ENCODE measurements around the gene HACL1.

Gene HACL1

DNA sequence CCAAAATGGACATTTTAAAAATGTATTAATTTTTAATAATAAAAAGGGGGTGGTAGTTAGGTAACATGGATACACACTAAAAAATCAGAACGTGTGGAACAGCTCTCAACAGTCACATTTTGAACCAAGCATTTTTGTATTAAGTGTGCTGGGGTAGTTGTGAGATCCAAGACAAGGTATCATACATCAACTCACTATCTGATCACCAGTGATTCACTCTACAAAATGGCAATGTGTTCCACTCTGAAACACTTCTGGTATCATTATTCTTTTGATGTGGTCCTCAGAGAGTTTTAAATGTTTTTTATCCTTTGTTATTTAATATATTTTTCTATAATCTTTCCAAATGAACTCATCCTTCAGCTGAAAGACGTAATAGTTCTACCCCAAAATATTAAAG lies 5.4 kb downstream of the HACL1 start:
- WGBS (ENCODE audit: extremely low coverage, insufficient coverage, insufficient read length), result no CpG with 5 or more reads among the region's 2 CpGs
- no peak overlapping the region for H3K4me3 ChIP-seq (ENCODE audit: low read depth, low read length)
- no peak overlapping the region for H3K18ac ChIP-seq (ENCODE audit: low read length)
- H2BK12ac ChIP-seq (ENCODE audit: low read length), result no peak overlapping the region
- no peak overlapping the region for H3K4ac ChIP-seq (ENCODE audit: low read depth, low read length)
- no peak overlapping the region for H2BK5ac ChIP-seq (ENCODE audit: low read depth, low read length, poor library complexity)
- H3K4me1 ChIP-seq (ENCODE audit: control insufficient read depth in 1 of 2, insufficient read depth in 2 of 2, low read length in 2 of 2), result peaks cover 0 to 3% of the 10 kb centered on the region in 2 experiments
- no peak overlapping the region for H3K14ac ChIP-seq (ENCODE audit: low read length)
- H3K79me2 ChIP-seq (ENCODE audit: control insufficient read depth, insufficient read depth, low read length, poor library complexity), result no peaks in the 10 kb centered on the region
- H2BK120ac ChIP-seq (ENCODE audit: insufficient read depth, low read length, poor library complexity), result no peak overlapping the region
- H3K36me3 ChIP-seq (ENCODE audit: control insufficient read depth in 1 of 2, insufficient read depth in 2 of 2, low read length in 2 of 2), result peaks cover 3 to 5% of the 10 kb centered on the region in 2 experiments
- no peak overlapping the region for H4K8ac ChIP-seq (ENCODE audit: low read depth, low read length)
- no peak overlapping the region for H3K27ac ChIP-seq (ENCODE audit: low read depth, low read length)
- no peak overlapping the region for H2AK5ac ChIP-seq (ENCODE audit: low read length)
- H3K27me3 ChIP-seq (ENCODE audit: insufficient read depth, low read length), result no peaks in the 10 kb centered on the region
- no peak overlapping the region for H3K9ac ChIP-seq (ENCODE audit: low read length)
- H3K79me1 ChIP-seq (ENCODE audit: low read length), result no peaks in the 10 kb centered on the region
- H3K9me3 ChIP-seq (ENCODE audit: insufficient read depth, low read depth, low read length), result no peaks in the 10 kb centered on the region
- no peak for DNase-seq
- no peak overlapping the region for H3K23ac ChIP-seq (ENCODE audit: low read length)
- no peak overlapping the region for H4K91ac ChIP-seq (ENCODE audit: low read depth, low read length)
- H3K4me2 ChIP-seq (ENCODE audit: low read length), result no peak overlapping the region
- H2AFZ ChIP-seq (ENCODE audit: insufficient read depth, low read length, poor library complexity), result no peak overlapping the region
- H4K12ac ChIP-seq (ENCODE audit: low read depth, low read length), result no peak overlapping the region

DNA sequence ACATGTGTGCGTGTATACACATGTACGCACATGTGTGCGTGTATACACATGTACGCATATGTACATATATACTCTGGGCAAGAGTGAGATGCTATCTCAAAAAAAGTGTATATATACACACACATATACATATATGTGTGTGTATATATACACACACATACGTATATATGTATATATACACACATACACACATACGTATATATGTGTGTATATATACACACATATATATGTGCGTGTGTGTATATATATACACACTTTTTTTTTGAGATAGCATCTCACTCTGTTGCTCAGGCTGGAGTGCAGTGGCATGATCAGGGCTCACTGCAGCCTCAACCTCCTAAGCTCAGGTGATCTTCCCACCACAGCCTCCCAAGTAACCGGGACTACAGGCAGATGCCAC lies 8.4 kb downstream of the HACL1 start:
- Histone ChIP-seq H2BK120ac (ENCODE audit: insufficient read depth, low read length, poor library complexity) (no peak overlapping the region), H4K8ac (ENCODE audit: low read depth, low read length) (no peak overlapping the region), H3K4ac (ENCODE audit: low read depth, low read length) (no peak overlapping the region), H3K27me3 (ENCODE audit: insufficient read depth, low read length) (no peaks in the 10 kb centered on the region), H2AK5ac (ENCODE audit: low read length) (no peak overlapping the region), H3K36me3 (ENCODE audit: control insufficient read depth in 1 of 2, insufficient read depth in 2 of 2, low read length in 2 of 2) (peaks cover 7 to 10% of the 10 kb centered on the region in 2 experiments), H2BK12ac (ENCODE audit: low read length) (no peak overlapping the region), H4K91ac (ENCODE audit: low read depth, low read length) (no peak overlapping the region), H3K18ac (ENCODE audit: low read length) (no peak overlapping the region), H3K79me1 (ENCODE audit: low read length) (no peaks in the 10 kb centered on the region), H2BK5ac (ENCODE audit: low read depth, low read length, poor library complexity) (no peak overlapping the region), H3K4me1 (ENCODE audit: control insufficient read depth in 1 of 2, insufficient read depth in 2 of 2, low read length in 2 of 2) (no peaks in the 10 kb centered on the region), H3K9ac (ENCODE audit: low read length) (no peak overlapping the region), H3K23ac (ENCODE audit: low read length) (no peak overlapping the region), H3K27ac (ENCODE audit: low read depth, low read length) (no peak overlapping the region), H3K4me3 (ENCODE audit: low read depth, low read length) (no peak overlapping the region), H3K14ac (ENCODE audit: low read length) (no peak overlapping the region), H3K9me3 (ENCODE audit: insufficient read depth, low read depth, low read length) (no peaks in the 10 kb centered on the region), H4K12ac (ENCODE audit: low read depth, low read length) (no peak overlapping the region), H3K4me2 (ENCODE audit: low read length) (no peak overlapping the region), H3K79me2 (ENCODE audit: control insufficient read depth, insufficient read depth, low read length, poor library complexity) (no peaks in the 10 kb centered on the region), H2AFZ (ENCODE audit: insufficient read depth, low read length, poor library complexity) (no peak overlapping the region)
- WGBS (ENCODE audit: extremely low coverage, insufficient coverage, insufficient read length), result no CpG with 5 or more reads among the region's 8 CpGs
- DNase-seq, result no peak

DNA sequence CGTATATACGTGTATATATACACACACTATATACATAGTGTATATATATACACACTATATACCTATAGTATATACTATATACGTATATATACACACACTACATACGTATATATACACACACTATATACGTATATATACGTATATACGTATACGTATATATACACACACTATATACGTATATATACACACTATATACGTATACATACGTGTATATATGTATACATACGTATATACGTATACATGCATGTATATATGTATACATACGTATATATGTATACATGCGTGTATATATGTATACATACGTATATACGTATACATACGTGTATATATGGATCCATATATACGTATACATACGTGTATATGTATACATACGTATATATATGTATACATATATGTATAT lies 9.4 kb downstream of the HACL1 start:
- no CpG with 5 or more reads among the region's 21 CpGs for WGBS (ENCODE audit: extremely low coverage, insufficient coverage, insufficient read length)
- no peak for DNase-seq
- H3K79me2 ChIP-seq (ENCODE audit: control insufficient read depth, insufficient read depth, low read length, poor library complexity), result no peaks in the 10 kb centered on the region

DNA sequence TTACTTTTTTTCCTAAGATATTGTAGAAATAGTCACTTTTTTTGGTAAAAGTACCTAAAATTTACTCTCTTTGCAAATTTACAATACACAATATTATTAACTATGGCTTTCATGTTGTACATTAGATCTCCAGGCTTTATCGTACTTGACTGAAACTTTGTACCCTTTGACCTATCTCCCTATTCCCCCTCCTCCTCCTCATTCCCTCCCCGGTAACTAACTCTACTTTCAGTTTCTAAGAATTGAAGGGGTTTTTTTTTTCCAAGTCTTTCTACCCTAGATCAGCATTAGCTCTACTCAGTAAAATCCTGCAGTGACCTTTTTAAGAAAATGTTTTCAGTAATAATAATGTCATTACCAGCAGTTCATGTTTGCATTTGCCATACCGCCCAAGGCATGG lies 10.1 kb downstream of the HACL1 start:
- Histone ChIP-seq H3K79me1 (ENCODE audit: low read length) (no peaks in the 10 kb centered on the region), H3K9ac (ENCODE audit: low read length) (no peak overlapping the region)

More for the DNA sequence above, 9.4 kb downstream of the HACL1 start:
- H3K4ac ChIP-seq (ENCODE audit: low read depth, low read length), result no peak overlapping the region
- H3K27ac ChIP-seq (ENCODE audit: low read depth, low read length), result no peak overlapping the region
- peaks cover 7 to 12% of the 10 kb centered on the region in 2 experiments for H3K36me3 ChIP-seq (ENCODE audit: control insufficient read depth in 1 of 2, insufficient read depth in 2 of 2, low read length in 2 of 2)
- H3K23ac ChIP-seq (ENCODE audit: low read length), result no peak overlapping the region
- no peak overlapping the region for H2BK5ac ChIP-seq (ENCODE audit: low read depth, low read length, poor library complexity)
- no peak overlapping the region for H2BK12ac ChIP-seq (ENCODE audit: low read length)
- H3K14ac ChIP-seq (ENCODE audit: low read length), result no peak overlapping the region
- no peak overlapping the region for H2AFZ ChIP-seq (ENCODE audit: insufficient read depth, low read length, poor library complexity)
- no peak overlapping the region for H3K4me3 ChIP-seq (ENCODE audit: low read depth, low read length)
- no peak overlapping the region for H4K91ac ChIP-seq (ENCODE audit: low read depth, low read length)
- H3K18ac ChIP-seq (ENCODE audit: low read length), result no peak overlapping the region
- H4K12ac ChIP-seq (ENCODE audit: low read depth, low read length), result no peak overlapping the region
- H2BK120ac ChIP-seq (ENCODE audit: insufficient read depth, low read length, poor library complexity), result no peak overlapping the region
- no peak overlapping the region for H3K4me2 ChIP-seq (ENCODE audit: low read length)
- no peaks in the 10 kb centered on the region for H3K4me1 ChIP-seq (ENCODE audit: control insufficient read depth in 1 of 2, insufficient read depth in 2 of 2, low read length in 2 of 2)
- H3K27me3 ChIP-seq (ENCODE audit: insufficient read depth, low read length), result no peaks in the 10 kb centered on the region
- H3K9ac ChIP-seq (ENCODE audit: low read length), result no peak overlapping the region
- no peak overlapping the region for H2AK5ac ChIP-seq (ENCODE audit: low read length)
- H3K9me3 ChIP-seq (ENCODE audit: insufficient read depth, low read depth, low read length), result no peaks in the 10 kb centered on the region
- no peak overlapping the region for H4K8ac ChIP-seq (ENCODE audit: low read depth, low read length)
- no peaks in the 10 kb centered on the region for H3K79me1 ChIP-seq (ENCODE audit: low read length)

More for the DNA sequence above, 10.1 kb downstream of the HACL1 start:
- Histone ChIP-seq H3K4me2 (ENCODE audit: low read length) (no peak overlapping the region), H4K12ac (ENCODE audit: low read depth, low read length) (no peak overlapping the region), H2AFZ (ENCODE audit: insufficient read depth, low read length, poor library complexity) (no peak overlapping the region), H3K27me3 (ENCODE audit: insufficient read depth, low read length) (no peaks in the 10 kb centered on the region), H3K4ac (ENCODE audit: low read depth, low read length) (no peak overlapping the region), H3K23ac (ENCODE audit: low read length) (no peak overlapping the region), H4K8ac (ENCODE audit: low read depth, low read length) (no peak overlapping the region), H2BK5ac (ENCODE audit: low read depth, low read length, poor library complexity) (no peak overlapping the region), H3K36me3 (ENCODE audit: control insufficient read depth in 1 of 2, insufficient read depth in 2 of 2, low read length in 2 of 2) (peaks cover 7 to 12% of the 10 kb centered on the region in 2 experiments), H2BK12ac (ENCODE audit: low read length) (no peak overlapping the region), H2AK5ac (ENCODE audit: low read length) (no peak overlapping the region), H3K14ac (ENCODE audit: low read length) (no peak overlapping the region), H3K4me1 (ENCODE audit: control insufficient read depth in 1 of 2, insufficient read depth in 2 of 2, low read length in 2 of 2) (no peaks in the 10 kb centered on the region), H3K79me2 (ENCODE audit: control insufficient read depth, insufficient read depth, low read length, poor library complexity) (no peaks in the 10 kb centered on the region), H3K9me3 (ENCODE audit: insufficient read depth, low read depth, low read length) (no peaks in the 10 kb centered on the region), H4K91ac (ENCODE audit: low read depth, low read length) (no peak overlapping the region), H3K18ac (ENCODE audit: low read length) (no peak overlapping the region), H2BK120ac (ENCODE audit: insufficient read depth, low read length, poor library complexity) (no peak overlapping the region), H3K27ac (ENCODE audit: low read depth, low read length) (no peak overlapping the region), H3K4me3 (ENCODE audit: low read depth, low read length) (no peak overlapping the region)
- no peak for DNase-seq
- WGBS (ENCODE audit: extremely low coverage, insufficient coverage, insufficient read length), result no CpG with 5 or more reads among the region's 3 CpGs

All from trophoblast cell (in vitro differentiated cells and primary cell).